Gastrocnemius medialis (tissue), 4 donors: ENCODE measurements around the gene SVOP. TPM values are rescaled to one million over a fixed set of nuclear protein-coding genes. Genes with fewer than 3 reads are reported as not detected.

Experiments
- ATAC-seq, 2 donors: fragments of 150-250 bp; one replicate each; pipeline ENCODE4 v1.9.1; 2016
- DNase-seq, 2 donors: peaks; one replicate each; pipeline ENCODE4 v3.0.0-alpha.2; 2019
- H3K27ac ChIP-seq, 4 donors: fragments of 200-600 bp; sonication (generic); 1 replicate in 1 of 4; 2 replicates in 3 of 4; pipeline ENCODE4 v1.5.1; 2016 to 2018; ENCODE audit warnings: mild to moderate bottlenecking in 2 of 4, moderate library complexity in 1 of 4
- H3K27me3 ChIP-seq, 3 donors: fragments of 200-600 bp; sonication (generic) in 2 of 3; 1 replicate in 1 of 3; 2 replicates in 2 of 3; pipeline versions ENCODE4 v1.5.1 to v1.6.0; 2016 to 2019; ENCODE audit warnings: mild to moderate bottlenecking in 1 of 3, moderate library complexity in 1 of 3
- H3K36me3 ChIP-seq, 2 donors: fragments of 200-600 bp; sonication (generic) in 1 of 2; one replicate each; pipeline ENCODE4 v1.5.1; 2017 to 2018
- H3K4me1 ChIP-seq, 2 donors: fragments of 200-600 bp; sonication (generic) in 1 of 2; one replicate each; pipeline ENCODE4 v1.5.1; 2016 to 2017; ENCODE audit warnings: mild to moderate bottlenecking in 2 of 2
- H3K4me3 ChIP-seq, 4 donors: fragments of 200-600 bp; sonication (generic) in 3 of 4; 1 replicate in 1 of 4; 2 replicates in 3 of 4; pipeline ENCODE4 v1.5.1; 2016 to 2019; ENCODE audit warnings: mild to moderate bottlenecking in 2 of 4
- H3K9me3 ChIP-seq, 3 donors: fragments of 200-600 bp; sonication (generic) in 2 of 3; 1 replicate in 1 of 3; 2 replicates in 2 of 3; pipeline ENCODE4 v1.5.1; 2016 to 2019
- CTCF ChIP-seq, 5 experiments: fragments of 450-650 bp in 3 of 5; fragments of 200-600 bp in 2 of 5; sonication (generic) in 2 of 5; IDR thresholded peaks in 4 of 5; conservative IDR thresholded peaks in 1 of 5; 1 replicate in 4 of 5; 2 replicates in 1 of 5; pipeline ENCODE4 v1.5.1; 2016 to 2019; ENCODE audit warnings: antibody characterized with exemption in 5 of 5, mild to moderate bottlenecking in 3 of 5, moderate library complexity in 3 of 5
- POLR2A ChIP-seq, 2 donors: fragments of 450-650 bp; IDR thresholded peaks; one replicate each; pipeline ENCODE4 v1.6.1; 2017; ENCODE audit warnings: antibody characterized with exemption in 2 of 2, mild to moderate bottlenecking in 2 of 2, moderate library complexity in 2 of 2
- in situ Hi-C, 4 donors: fragments of 200-750 bp; cut with MboI; loops; one replicate each; pipeline versions ENCODE4 v1.15.0 to v1.8.0; 2017; ENCODE audit warnings: low sequenced_read_pairs in 4 of 4
- intact Hi-C: fragments of 100-400 bp; cut with DNase I; formaldehyde crosslinking; loops from one replicate; pipeline ENCODE4 v1.15.1; 2023; ENCODE audit warnings: low total_unique reads
- total RNA-seq, 4 donors: library from RNA; depleted of rRNA; stranded (reverse); fragments of >200 nt; gene quantifications; one replicate each; pipeline versions ENCODE4 v1.1.0 to v1.2.3, GENCODE V29; 2016

The SVOP gene
- total RNA-seq, 4 donors from 2014 or later: 0.03 TPM; not detected in 3

- Histone ChIP-seq H3K27ac (no peak overlapping the region), H3K4me1 (no peaks in the 10 kb centered on the region), H3K27me3 (no peaks in the 10 kb centered on the region), H3K9me3 (no peaks in the 10 kb centered on the region), H3K36me3 (no peaks in the 10 kb centered on the region), H3K4me3 (no peak overlapping the region)
- intact Hi-C loops: no loop called here
- ATAC-seq: no peak
- in situ Hi-C loops: loop anchor here in 1 of 4 donors (10.0 kb wide), 1 partner anchor 90 kb away; no protein-coding TSS in a partner anchor
- DNase-seq: no peak
- TF ChIP-seq POLR2A (IDR thresholded peaks at IDR 0.05) (no peak), CTCF (IDR thresholded peaks at IDR 0.05 in 4 of 5, conservative IDR thresholded peaks at IDR 0.05 in 1 of 5) (no peak)
Measured at GRCh38 chr12:108865169-108865568, 155.7 kb downstream of the SVOP start.

DNA sequence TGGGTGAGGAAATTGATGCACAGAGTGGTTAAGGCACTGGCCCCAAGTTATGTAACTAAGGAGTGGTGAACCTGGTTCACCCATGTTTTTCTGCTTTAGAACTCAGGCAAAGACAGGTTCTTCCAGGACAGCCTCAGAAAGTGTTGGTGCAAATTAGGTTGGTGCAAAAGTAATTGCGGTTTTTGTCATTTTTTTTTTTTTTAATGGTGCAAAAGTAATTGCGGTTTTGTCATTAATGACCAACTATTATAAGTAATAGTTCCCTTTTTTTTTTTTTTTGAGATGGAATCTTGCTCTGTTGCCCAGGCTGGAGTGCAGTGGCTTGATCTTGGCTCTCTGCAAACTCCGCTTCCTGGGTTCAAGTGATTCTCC, 158.3 kb downstream of the SVOP start:
- H3K36me3 ChIP-seq: no peaks in the 10 kb centered on the region
- no peak overlapping the region for H3K4me3 ChIP-seq
- ATAC-seq (no peak), DNase-seq (no peak)
- H3K27ac ChIP-seq: no peak overlapping the region
- H3K27me3 ChIP-seq: no peaks in the 10 kb centered on the region
- TF ChIP-seq POLR2A (IDR thresholded peaks at IDR 0.05) (no peak), CTCF (IDR thresholded peaks at IDR 0.05 in 4 of 5, conservative IDR thresholded peaks at IDR 0.05 in 1 of 5) (no peak)
- intact Hi-C loops: no loop called here
- no peaks in the 10 kb centered on the region for H3K9me3 ChIP-seq
- in situ Hi-C loops: loop anchor here in 1 of 4 donors (10.0 kb wide), 1 partner anchor 92 kb away; no protein-coding TSS in a partner anchor
- peaks cover 11% of the 10 kb centered on the region in 2 donors for H3K4me1 ChIP-seq

GRCh38 chr12:108861878-108862587, 158.8 kb downstream of the SVOP start:
- no peak for DNase-seq

GRCh38 chr12:108860443-108860842, 160.4 kb downstream of the SVOP start:
- ATAC-seq (no peak), DNase-seq (no peak)
- H3K27ac ChIP-seq: no peak overlapping the region
- H3K4me3 ChIP-seq: no peak overlapping the region
- H3K27me3 ChIP-seq: no peaks in the 10 kb centered on the region
- peaks cover 21 to 26% of the 10 kb centered on the region in 2 donors for H3K4me1 ChIP-seq
- intact Hi-C loops: no loop called here
- no peaks in the 10 kb centered on the region for H3K9me3 ChIP-seq
- no peak for TF ChIP-seq POLR2A (IDR thresholded peaks at IDR 0.05)
- no peak for TF ChIP-seq CTCF (IDR thresholded peaks at IDR 0.05 in 4 of 5, conservative IDR thresholded peaks at IDR 0.05 in 1 of 5)
- in situ Hi-C loops: loop anchor here in 1 of 4 donors (10.0 kb wide), 1 partner anchor 94 kb away; no protein-coding TSS in a partner anchor
- no peaks in the 10 kb centered on the region for H3K36me3 ChIP-seq

More at GRCh38 chr12:108861878-108862587, 158.8 kb downstream of the SVOP start:
- TF ChIP-seq POLR2A (IDR thresholded peaks at IDR 0.05) (no peak), CTCF (IDR thresholded peaks at IDR 0.05 in 4 of 5, conservative IDR thresholded peaks at IDR 0.05 in 1 of 5) (no peak)
- Histone ChIP-seq H3K36me3 (no peaks in the 10 kb centered on the region), H3K27me3 (no peaks in the 10 kb centered on the region), H3K9me3 (no peaks in the 10 kb centered on the region), H3K4me3 (no peak overlapping the region), H3K27ac (no peak overlapping the region), H3K4me1 (peaks cover 11% of the 10 kb centered on the region in 2 donors)
- in situ Hi-C loops (loop anchor here in 1 of 4 donors (10.0 kb wide), 1 partner anchor 93 kb away; no protein-coding TSS in a partner anchor), intact Hi-C loops (no loop called here)
- ATAC-seq: no peak
